HepG2 (cell line): ENCODE measurements around the gene NEDD8. TPM values are rescaled to one million over a fixed set of nuclear protein-coding genes. Genes with fewer than 3 reads are reported as not detected.

Source experiments
- ATF7-NPFF ChIP-seq: sonication (generic); formaldehyde crosslinking; IDR thresholded peaks from 2 replicates; pipeline ENCODE4 v1.8.1; 2023; ENCODE audit warnings: mild to moderate bottlenecking, low read depth, missing genetic modification reagents, moderate library complexity
- ATM ChIP-seq: fragments of 450-650 bp; IDR thresholded peaks from 2 replicates; pipeline ENCODE4 v1.7.1; 2017; ENCODE audit warnings: mild to moderate bottlenecking, borderline replicate concordance
- E2F2 ChIP-seq: sonication (generic); formaldehyde crosslinking; IDR thresholded peaks from 2 replicates; pipeline ENCODE4 v1.4.0; 2020; ENCODE audit warnings: missing genetic modification reagents, borderline replicate concordance
- ETS1 ChIP-seq: sonication (generic); formaldehyde crosslinking; IDR thresholded peaks from 2 replicates; pipeline ENCODE4 v1.4.0; 2020; ENCODE audit warnings: missing genetic modification reagents
- ETV5 ChIP-seq: IDR thresholded peaks from 2 replicates; pipeline ENCODE4 v1.6.1; 2018; ENCODE audit warnings: missing biosample characterization, missing genetic modification reagents, inconsistent platforms, borderline replicate concordance
- FOXJ3 ChIP-seq: sonication (generic); formaldehyde crosslinking; IDR thresholded peaks from 2 replicates; pipeline ENCODE4 v1.4.0; 2020; ENCODE audit warnings: missing genetic modification reagents, mild to moderate bottlenecking, borderline replicate concordance
- MAFK ChIP-seq, 2 experiments: IDR thresholded peaks in 1 of 2; conservative IDR thresholded peaks in 1 of 2; 2 replicates each; pipeline ENCODE4 v1.6.1; 2011; ENCODE audit warnings: improper control_type of control experiment in 2 of 2, low read length in 2 of 2
- MYNN ChIP-seq: sonication (generic); formaldehyde crosslinking; IDR thresholded peaks from 2 replicates; pipeline ENCODE4 v1.4.0; 2020; ENCODE audit warnings: mild to moderate bottlenecking, low read depth, missing genetic modification reagents
- PBX2 ChIP-seq: IDR thresholded peaks from 2 replicates; pipeline ENCODE4 v1.6.1; 2016; ENCODE audit warnings: control low read depth
- REST ChIP-seq, 2 experiments: IDR thresholded peaks; 2 replicates each; pipeline ENCODE4 v1.6.1; 2011 to 2012; ENCODE audit warnings: low read length in 2 of 2, borderline replicate concordance in 1 of 2, low read depth in 1 of 2, mild to moderate bottlenecking in 1 of 2, moderate library complexity in 1 of 2
- SALL2 ChIP-seq: sonication (generic); formaldehyde crosslinking; IDR thresholded peaks from 2 replicates; pipeline ENCODE4 v1.8.1; 2023; ENCODE audit warnings: mild to moderate bottlenecking, missing genetic modification reagents, inconsistent platforms
- SCMH1 ChIP-seq: sonication (generic); formaldehyde crosslinking; IDR thresholded peaks from 2 replicates; pipeline ENCODE4 v1.9.0; 2021; ENCODE audit warnings: missing genetic modification reagents, mild to moderate bottlenecking, borderline replicate concordance
- SUZ12 ChIP-seq: fragments of 150-350 bp; IDR thresholded peaks from 2 replicates; pipeline ENCODE4 v1.6.1; 2014; ENCODE audit warnings: low read depth, low read length
- U2AF1 ChIP-seq: fragments of 200-400 bp; formaldehyde crosslinking; optimal IDR thresholded peaks from 2 replicates; pipeline ENCODE3; 2017; ENCODE audit warnings: mild to moderate bottlenecking, low read depth, low read length
- ZGPAT ChIP-seq: IDR thresholded peaks from 2 replicates; pipeline ENCODE4 v1.6.1; 2016; ENCODE audit warnings: mild to moderate bottlenecking
- ZNF12 ChIP-seq: sonication (generic); formaldehyde crosslinking; IDR thresholded peaks from 2 replicates; pipeline ENCODE4 v1.5.0; 2020; ENCODE audit warnings: missing genetic modification reagents
- ZNF124 ChIP-seq: sonication (generic); formaldehyde crosslinking; IDR thresholded peaks from 2 replicates; pipeline ENCODE4 v1.4.0; 2020; ENCODE audit warnings: missing genetic modification reagents
- ZNF180 ChIP-seq: sonication (generic); formaldehyde crosslinking; IDR thresholded peaks from 2 replicates; pipeline ENCODE4 v1.4.0; 2020; ENCODE audit warnings: low read depth, missing genetic modification reagents, borderline replicate concordance
- ZNF598 ChIP-seq: sonication (generic); formaldehyde crosslinking; IDR thresholded peaks from 2 replicates; pipeline ENCODE4 v1.5.1; 2020; ENCODE audit warnings: mild to moderate bottlenecking, missing genetic modification reagents, borderline replicate concordance
- ZNF850 ChIP-seq: sonication (generic); formaldehyde crosslinking; conservative IDR thresholded peaks from 2 replicates; pipeline ENCODE4 v1.9.0; 2021; ENCODE audit warnings: mild to moderate bottlenecking, missing genetic modification reagents
- ZSCAN29 ChIP-seq: sonication (generic); formaldehyde crosslinking; conservative IDR thresholded peaks from 2 replicates; pipeline ENCODE4 v1.4.0; 2020; ENCODE audit warnings: mild to moderate bottlenecking, missing genetic modification reagents
- polyA plus RNA-seq, 8 experiments: library from polyadenylated mRNA; depleted of rRNA in 3 of 8; stranded (reverse) in 7 of 8; unstranded in 1 of 8; fragments of >200 nt; fragmentation: Illumina TruSeq in 4 of 8; extraction: Trizol in 4 of 8; gene quantifications; 2 replicates each; pipeline versions ENCODE4 v1.2.1 to v1.2.3, GENCODE V29; 2011 to 2016; ENCODE audit warnings: low read depth in 4 of 8, missing spikeins in 1 of 8, mixed read lengths in 1 of 8; ENCODE audit not compliant: insufficient read depth in 1 of 8
- total RNA-seq, 5 experiments: library from RNA; depleted of rRNA; stranded (reverse); fragments of >200 nt; fragmentation: Illumina TruSeq; extraction: Trizol; gene quantifications; 2 replicates each; pipeline ENCODE4 v1.2.3, GENCODE V29; 2016; ENCODE audit warnings: low read depth in 1 of 5

NEDD8 gene
- total and polyA plus RNA-seq, 2 of the 13 experiments (the other 11 are each of a cell fraction or from before 2014, with no cell fraction given) = 535 to 713 TPM

GRCh38 chr14:24213866-24214662 lies 18.1 kb downstream of the NEDD8 start (continued):
- TF ChIP-seq ETS1 (CRISPR knock-in tag) = no peak
- no peak for TF ChIP-seq ZNF180 (CRISPR knock-in tag)
- TF ChIP-seq FOXJ3 (CRISPR knock-in tag) = no peak
- TF ChIP-seq ZGPAT (CRISPR knock-in tag) = no peak
- no peak for TF ChIP-seq ZNF850
- TF ChIP-seq U2AF1 = no peak
- no peak for TF ChIP-seq SCMH1 (CRISPR knock-in tag)
- no peak; the same call in 1 of the 2 replicates for TF ChIP-seq ZNF12 (CRISPR knock-in tag)
- no peak for TF ChIP-seq ETV5
- TF ChIP-seq PBX2 (CRISPR knock-in tag) = no peak
- no peak for TF ChIP-seq ATM
- TF ChIP-seq MYNN = no peak
- TF ChIP-seq ATF7-NPFF (CRISPR knock-in tag) = no peak
- TF ChIP-seq ZNF598 = no peak
- TF ChIP-seq SALL2 = no peak
- TF ChIP-seq E2F2 = no peak
- peak in 1 of 2 experiments; percentile 47; a peak in 1 of 4 replicates for TF ChIP-seq MAFK (conservative IDR thresholded peaks at IDR 0.05 in 1 of 2, IDR thresholded peaks at IDR 0.05 in 1 of 2; ENCODE audit: low read length in 2 of 2)
- TF ChIP-seq ZSCAN29 = no peak
- TF ChIP-seq ZNF124 = no peak; the same call in 1 of the 2 replicates
- TF ChIP-seq SUZ12 = 0 out of 2 replicates have a peak, but pooled peaks have one; percentile 4
- no peak for TF ChIP-seq REST (IDR thresholded peaks at IDR 0.05; ENCODE audit: borderline replicate concordance in 1 of 2, low read depth in 1 of 2, low read length in 2 of 2)
